ENCODE results near the gene GPR26. TPM values are rescaled to one million over a fixed set of nuclear protein-coding genes. Genes with fewer than 3 reads are reported as not detected.

Gene GPR26
- not detected for total RNA-seq

GRCh38 chr10:123666318-123667236 lies at the start of gene GPR26:
Gene GPR26 (plus strand): TSS chr10:123666355. CDS start chr10:123666408, 53 bp downstream.
- ATAC-seq = no peak
- Histone ChIP-seq H3K9me3 (no peaks in the 10 kb centered on the region), H3K27me3 (peaks cover 10 to 20% (median 16%) of the 10 kb centered on the region in 3 donors), H3K4me3 (no peak within 1 kb of the TSS), H3K36me3 (no peaks in the 10 kb centered on the region), H3K4me1 (no peaks in the 10 kb centered on the region), H3K27ac (no peak within 1 kb of the TSS)
- in situ Hi-C loops (cut with MboI; ENCODE audit: low sequenced_read_pairs in 4 of 4) (no loop called here), intact Hi-C loops (cut with DNase I; ENCODE audit: low total_unique reads) (no loop called here)
- no peak for DNase-seq
- TF ChIP-seq CTCF (IDR thresholded peaks at IDR 0.05 in 4 of 5, conservative IDR thresholded peaks at IDR 0.05 in 1 of 5) = no peak
- TF ChIP-seq POLR2A (IDR thresholded peaks at IDR 0.05) = no peak

GRCh38 chr10:123618224-123618623 lies 47.9 kb upstream of the GPR26 start:
- ATAC-seq (no peak), DNase-seq (no peak)
- intact Hi-C loops (cut with DNase I; ENCODE audit: low total_unique reads) = no loop called here
- Histone ChIP-seq H3K9me3 (no peaks in the 10 kb centered on the region), H3K27me3 (no peaks in the 10 kb centered on the region), H3K4me1 (no peaks in the 10 kb centered on the region), H3K36me3 (no peaks in the 10 kb centered on the region), H3K4me3 (no peak overlapping the region), H3K27ac (no peak overlapping the region)
- in situ Hi-C loops (cut with MboI; ENCODE audit: low sequenced_read_pairs in 4 of 4) = no loop called here
- no peak for TF ChIP-seq POLR2A (IDR thresholded peaks at IDR 0.05)
- TF ChIP-seq CTCF (IDR thresholded peaks at IDR 0.05 in 4 of 5, conservative IDR thresholded peaks at IDR 0.05 in 1 of 5) = no peak

GRCh38 chr10:123619067-123619855 lies 46.9 kb upstream of the GPR26 start:
- ATAC-seq = no peak
- in situ Hi-C loops (cut with MboI; ENCODE audit: low sequenced_read_pairs in 4 of 4) = no loop called here

GRCh38 chr10:123620621-123621020 lies 45.5 kb upstream of the GPR26 start:
- no peaks in the 10 kb centered on the region for H3K36me3 ChIP-seq
- TF ChIP-seq POLR2A (IDR thresholded peaks at IDR 0.05) (no peak), CTCF (IDR thresholded peaks at IDR 0.05 in 4 of 5, conservative IDR thresholded peaks at IDR 0.05 in 1 of 5) (no peak)
- intact Hi-C loops (cut with DNase I; ENCODE audit: low total_unique reads) (no loop called here), in situ Hi-C loops (cut with MboI; ENCODE audit: low sequenced_read_pairs in 4 of 4) (no loop called here)
- no peaks in the 10 kb centered on the region for H3K9me3 ChIP-seq
- no peak overlapping the region for H3K27ac ChIP-seq
- no peak overlapping the region for H3K4me3 ChIP-seq
- no peak for DNase-seq
- H3K27me3 ChIP-seq = no peaks in the 10 kb centered on the region
- ATAC-seq = no peak
- no peaks in the 10 kb centered on the region for H3K4me1 ChIP-seq

More at GRCh38 chr10:123619067-123619855, 46.9 kb upstream of the GPR26 start:
- Histone ChIP-seq H3K4me3 (no peak overlapping the region), H3K27me3 (no peaks in the 10 kb centered on the region), H3K9me3 (no peaks in the 10 kb centered on the region), H3K4me1 (no peaks in the 10 kb centered on the region), H3K36me3 (no peaks in the 10 kb centered on the region), H3K27ac (no peak overlapping the region)
- DNase-seq = no peak
- intact Hi-C loops (cut with DNase I; ENCODE audit: low total_unique reads) = no loop called here
- TF ChIP-seq POLR2A (IDR thresholded peaks at IDR 0.05) (no peak), CTCF (IDR thresholded peaks at IDR 0.05 in 4 of 5, conservative IDR thresholded peaks at IDR 0.05 in 1 of 5) (no peak)

All from gastrocnemius medialis (tissue), 4 donors.